Measurements from ENCODE around the gene CAPN13.

CAPN13 gene

GRCh38 chr2:30764021-30764800, 43.0 kb downstream of the CAPN13 start:
- no peak for FAIRE-seq
- DNase-seq (ENCODE audit: insufficient read length, low spot score): no peak

- FAIRE-seq (no peak), DNase-seq (ENCODE audit: insufficient read length, low spot score) (no peak)
These were observed 44.0 kb downstream of the CAPN13 start for GRCh38 chr2:30763151-30763660.

GRCh38 chr2:30761226-30761625, 46.0 kb downstream of the CAPN13 start:
- DNase-seq (ENCODE audit: insufficient read length, low spot score) (no peak), FAIRE-seq (no peak)

GRCh38 chr2:30759481-30759880, 47.8 kb downstream of the CAPN13 start:
- FAIRE-seq: no peak
- DNase-seq (ENCODE audit: insufficient read length, low spot score): no peak

GRCh38 chr2:30758191-30758651, 49.0 kb downstream of the CAPN13 start:
- DNase-seq (ENCODE audit: insufficient read length, low spot score): no peak
- FAIRE-seq: no peak

- DNase-seq (ENCODE audit: insufficient read length, low spot score) (no peak), FAIRE-seq (no peak)
These were observed 49.5 kb downstream of the CAPN13 start for GRCh38 chr2:30757749-30758148.

- FAIRE-seq (no peak), DNase-seq (ENCODE audit: insufficient read length, low spot score) (no peak)
These were observed 50.3 kb downstream of the CAPN13 start for GRCh38 chr2:30756971-30757370.

- DNase-seq (ENCODE audit: insufficient read length, low spot score) (no peak), FAIRE-seq (no peak)
These were observed 51.1 kb downstream of the CAPN13 start for GRCh38 chr2:30756051-30756719.

- FAIRE-seq (no peak), DNase-seq (ENCODE audit: insufficient read length, low spot score) (no peak)
These were observed 53.6 kb downstream of the CAPN13 start for GRCh38 chr2:30753630-30754029.

- FAIRE-seq: no peak
- DNase-seq (ENCODE audit: insufficient read length, low spot score): no peak
These were observed 54.4 kb downstream of the CAPN13 start for GRCh38 chr2:30752811-30753210.

- DNase-seq (ENCODE audit: insufficient read length, low spot score) (no peak), FAIRE-seq (no peak)
These were observed 60.0 kb downstream of the CAPN13 start for GRCh38 chr2:30747206-30747605.

- no peak for FAIRE-seq
- no peak for DNase-seq (ENCODE audit: insufficient read length, low spot score)
These were observed 62.4 kb downstream of the CAPN13 start for GRCh38 chr2:30744823-30745222.

- DNase-seq (ENCODE audit: insufficient read length, low spot score): no peak
- FAIRE-seq: no peak
These were observed 65.7 kb downstream of the CAPN13 start for GRCh38 chr2:30741576-30741975.

GRCh38 chr2:30738141-30738911, 68.9 kb downstream of the CAPN13 start:
- FAIRE-seq: no peak
- no peak for DNase-seq (ENCODE audit: insufficient read length, low spot score)

- FAIRE-seq (no peak), DNase-seq (ENCODE audit: insufficient read length, low spot score) (no peak)
These were observed 70.0 kb downstream of the CAPN13 start for GRCh38 chr2:30737326-30737610.

GRCh38 chr2:30736461-30737325, 70.6 kb downstream of the CAPN13 start:
- DNase-seq (ENCODE audit: insufficient read length, low spot score): no peak
- no peak for FAIRE-seq

GRCh38 chr2:30733876-30734520, 73.2 kb downstream of the CAPN13 start:
- DNase-seq (ENCODE audit: insufficient read length, low spot score) (no peak), FAIRE-seq (no peak)

- FAIRE-seq (no peak), DNase-seq (ENCODE audit: insufficient read length, low spot score) (no peak)
These were observed 74.4 kb downstream of the CAPN13 start for GRCh38 chr2:30732876-30733275.

- FAIRE-seq (no peak), DNase-seq (ENCODE audit: insufficient read length, low spot score) (no peak)
These were observed 74.9 kb downstream of the CAPN13 start for GRCh38 chr2:30732376-30732775.

GRCh38 chr2:30731706-30732105, 75.5 kb downstream of the CAPN13 start:
- DNase-seq (ENCODE audit: insufficient read length, low spot score) (no peak), FAIRE-seq (no peak)
